GM19463 (cell line): Measurements from ENCODE around the gene FOXI1.
A peak's percentile ranks its signal among the peaks of the same experiment; 100 is the strongest.
"Not testable (repeated sequence)": the region's sequence is repeated elsewhere in the genome, so short reads cannot be mapped to it uniquely, and the experiment has no call there.

Source experiments
- ATAC-seq: cut with Tn5 transposase; IDR thresholded peaks from one replicate; pipeline ENCODE4 v1.9.1; 2021; ENCODE audit warnings: mild to moderate bottlenecking, moderate library complexity; ENCODE audit not compliant: unreplicated experiment

FOXI1 gene

GRCh38 chr5:170092455-170093101, 13.1 kb upstream of the FOXI1 start:
- no peak for ATAC-seq

- ATAC-seq: not testable (repeated sequence)
Measured at GRCh38 chr5:170094329-170094728, 11.4 kb upstream of the FOXI1 start.

- ATAC-seq: no peak
Measured at GRCh38 chr5:170095646-170096045, 10.1 kb upstream of the FOXI1 start.

GRCh38 chr5:170097934-170098333, 7.8 kb upstream of the FOXI1 start:
- no peak for ATAC-seq

- peak; percentile 54 for ATAC-seq
Measured at GRCh38 chr5:170100066-170100943, 5.4 kb upstream of the FOXI1 start.

GRCh38 chr5:170103447-170103846, 2.2 kb upstream of the FOXI1 start:
- no peak for ATAC-seq

- ATAC-seq: no peak
Measured at GRCh38 chr5:170104299-170104698, 1.4 kb upstream of the FOXI1 start.

GRCh38 chr5:170104710-170105109, 987 bp upstream of the FOXI1 start:
- ATAC-seq: no peak

GRCh38 chr5:170107674-170108073, 2.0 kb downstream of the FOXI1 start:
- ATAC-seq: no peak

- no peak for ATAC-seq
Measured at GRCh38 chr5:170108266-170108785, 2.6 kb downstream of the FOXI1 start.

GRCh38 chr5:170109059-170110031, 3.6 kb downstream of the FOXI1 start:
- ATAC-seq: no peak

GRCh38 chr5:170110403-170111087, 4.8 kb downstream of the FOXI1 start:
- ATAC-seq: no peak

- no peak for ATAC-seq
Measured at GRCh38 chr5:170111088-170111785, 5.5 kb downstream of the FOXI1 start.

GRCh38 chr5:170112876-170113521, 7.3 kb downstream of the FOXI1 start:
- ATAC-seq: no peak

GRCh38 chr5:170113522-170113900, 7.8 kb downstream of the FOXI1 start:
- ATAC-seq: no peak

- ATAC-seq: no peak
Measured at GRCh38 chr5:170114271-170114670, 8.6 kb downstream of the FOXI1 start.

GRCh38 chr5:170115925-170116324, 10.2 kb downstream of the FOXI1 start:
- no peak for ATAC-seq

GRCh38 chr5:170117736-170118135, 12.0 kb downstream of the FOXI1 start:
- no peak for ATAC-seq

- no peak for ATAC-seq
Measured at GRCh38 chr5:170120576-170120975, 14.9 kb downstream of the FOXI1 start.
